Nephron progenitor cell (in vitro differentiated cells): ENCODE measurements around the gene AK8.

Experiments
- DNase-seq: peaks from one replicate; pipeline ENCODE4 v3.0.0; 2021
- H3K27ac Mint-ChIP-seq: 2 replicates; pipeline ENCODE4 v1.8.0; 2021; ENCODE audit warnings: mild to moderate bottlenecking, moderate library complexity, mixed read lengths
- H3K27me3 Mint-ChIP-seq: 2 replicates; pipeline ENCODE4 v1.8.0; 2021; ENCODE audit warnings: mild to moderate bottlenecking, low read depth, mixed read lengths; ENCODE audit not compliant: poor library complexity
- H3K36me3 Mint-ChIP-seq: 2 replicates; pipeline ENCODE4 v1.8.0; 2021; ENCODE audit warnings: low read depth, mixed read lengths
- H3K4me1 Mint-ChIP-seq: 2 replicates; pipeline ENCODE4 v1.8.0; 2021; ENCODE audit warnings: mixed read lengths
- H3K4me3 Mint-ChIP-seq: 2 replicates; pipeline ENCODE4 v1.8.0; 2021; ENCODE audit warnings: mild to moderate bottlenecking, moderate library complexity, mixed read lengths
- H3K9me3 Mint-ChIP-seq: 2 replicates; pipeline ENCODE4 v1.8.0; 2021; ENCODE audit warnings: mild to moderate bottlenecking, moderate library complexity, mixed read lengths
- TF ChIP-seq, protein P1 (sequence below): fragments of 200-600 bp; sonication (generic); IDR thresholded peaks from 2 replicates; pipeline ENCODE4 v1.5.0; 2021; ENCODE audit warnings: antibody characterized with exemption

Gene AK8

DNA sequence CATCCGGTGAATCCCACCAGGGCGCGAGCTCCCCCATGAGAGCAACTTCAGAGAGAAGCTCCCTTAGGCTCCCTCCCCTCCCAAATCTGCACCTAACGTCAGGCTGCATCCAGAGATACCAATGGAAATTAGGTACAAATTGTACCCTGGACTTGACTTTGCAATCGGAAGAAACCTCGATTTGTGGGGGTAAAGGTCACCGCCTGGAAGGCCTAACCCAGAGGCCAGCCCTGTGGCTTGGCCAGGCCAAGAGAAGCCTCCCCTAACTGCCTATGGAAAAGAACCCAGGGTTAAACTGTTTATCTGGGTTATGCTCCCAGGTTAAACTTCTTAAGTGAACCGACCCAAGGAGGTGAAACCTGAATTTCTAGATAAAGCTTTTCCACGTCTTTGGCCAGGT lies 127.4 kb downstream of the AK8 start:
- Mint-ChIP-seq H3K27me3 (peaks cover 9% of the 10 kb centered on the region), H3K9me3 (no peaks in the 10 kb centered on the region), H3K4me3 (no peak overlapping the region), H3K27ac (no peak overlapping the region), H3K4me1 (peaks cover 63% of the 10 kb centered on the region), H3K36me3 (no peaks in the 10 kb centered on the region)
- TF ChIP-seq, protein P1, sequence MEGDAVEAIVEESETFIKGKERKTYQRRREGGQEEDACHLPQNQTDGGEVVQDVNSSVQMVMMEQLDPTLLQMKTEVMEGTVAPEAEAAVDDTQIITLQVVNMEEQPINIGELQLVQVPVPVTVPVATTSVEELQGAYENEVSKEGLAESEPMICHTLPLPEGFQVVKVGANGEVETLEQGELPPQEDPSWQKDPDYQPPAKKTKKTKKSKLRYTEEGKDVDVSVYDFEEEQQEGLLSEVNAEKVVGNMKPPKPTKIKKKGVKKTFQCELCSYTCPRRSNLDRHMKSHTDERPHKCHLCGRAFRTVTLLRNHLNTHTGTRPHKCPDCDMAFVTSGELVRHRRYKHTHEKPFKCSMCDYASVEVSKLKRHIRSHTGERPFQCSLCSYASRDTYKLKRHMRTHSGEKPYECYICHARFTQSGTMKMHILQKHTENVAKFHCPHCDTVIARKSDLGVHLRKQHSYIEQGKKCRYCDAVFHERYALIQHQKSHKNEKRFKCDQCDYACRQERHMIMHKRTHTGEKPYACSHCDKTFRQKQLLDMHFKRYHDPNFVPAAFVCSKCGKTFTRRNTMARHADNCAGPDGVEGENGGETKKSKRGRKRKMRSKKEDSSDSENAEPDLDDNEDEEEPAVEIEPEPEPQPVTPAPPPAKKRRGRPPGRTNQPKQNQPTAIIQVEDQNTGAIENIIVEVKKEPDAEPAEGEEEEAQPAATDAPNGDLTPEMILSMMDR: no peak
- DNase-seq: no peak

GRCh38 chr9:132749306-132749705 lies 128.8 kb downstream of the AK8 start:
- Mint-ChIP-seq H3K27me3 (peaks cover 9% of the 10 kb centered on the region), H3K4me1 (peaks cover 66% of the 10 kb centered on the region), H3K4me3 (no peak overlapping the region), H3K36me3 (no peaks in the 10 kb centered on the region), H3K9me3 (no peaks in the 10 kb centered on the region), H3K27ac (no peak overlapping the region)
- DNase-seq: no peak
- TF ChIP-seq, protein P1: no peak

- no peak for DNase-seq
- H3K27me3 Mint-ChIP-seq: peaks cover 17% of the 10 kb centered on the region
- H3K9me3 Mint-ChIP-seq: no peaks in the 10 kb centered on the region
Observed at GRCh38 chr9:132748450-132748849, 129.6 kb downstream of the AK8 start.

GRCh38 chr9:132745756-132746709 lies 132.1 kb downstream of the AK8 start:
- Mint-ChIP-seq H3K4me3 (peak overlapping the region; percentile 85), H3K9me3 (no peaks in the 10 kb centered on the region), H3K36me3 (no peaks in the 10 kb centered on the region), H3K27me3 (peaks cover 41% of the 10 kb centered on the region), H3K27ac (peak overlapping the region; percentile 67), H3K4me1 (peaks cover 56% of the 10 kb centered on the region)
- DNase-seq: no peak
- TF ChIP-seq, protein P1: no peak

More at GRCh38 chr9:132748450-132748849, 129.6 kb downstream of the AK8 start:
- H3K36me3 Mint-ChIP-seq: no peaks in the 10 kb centered on the region
- H3K27ac Mint-ChIP-seq: no peak overlapping the region
- H3K4me3 Mint-ChIP-seq: no peak overlapping the region
- TF ChIP-seq, protein P1: no peak
- H3K4me1 Mint-ChIP-seq: peaks cover 66% of the 10 kb centered on the region

DNA sequence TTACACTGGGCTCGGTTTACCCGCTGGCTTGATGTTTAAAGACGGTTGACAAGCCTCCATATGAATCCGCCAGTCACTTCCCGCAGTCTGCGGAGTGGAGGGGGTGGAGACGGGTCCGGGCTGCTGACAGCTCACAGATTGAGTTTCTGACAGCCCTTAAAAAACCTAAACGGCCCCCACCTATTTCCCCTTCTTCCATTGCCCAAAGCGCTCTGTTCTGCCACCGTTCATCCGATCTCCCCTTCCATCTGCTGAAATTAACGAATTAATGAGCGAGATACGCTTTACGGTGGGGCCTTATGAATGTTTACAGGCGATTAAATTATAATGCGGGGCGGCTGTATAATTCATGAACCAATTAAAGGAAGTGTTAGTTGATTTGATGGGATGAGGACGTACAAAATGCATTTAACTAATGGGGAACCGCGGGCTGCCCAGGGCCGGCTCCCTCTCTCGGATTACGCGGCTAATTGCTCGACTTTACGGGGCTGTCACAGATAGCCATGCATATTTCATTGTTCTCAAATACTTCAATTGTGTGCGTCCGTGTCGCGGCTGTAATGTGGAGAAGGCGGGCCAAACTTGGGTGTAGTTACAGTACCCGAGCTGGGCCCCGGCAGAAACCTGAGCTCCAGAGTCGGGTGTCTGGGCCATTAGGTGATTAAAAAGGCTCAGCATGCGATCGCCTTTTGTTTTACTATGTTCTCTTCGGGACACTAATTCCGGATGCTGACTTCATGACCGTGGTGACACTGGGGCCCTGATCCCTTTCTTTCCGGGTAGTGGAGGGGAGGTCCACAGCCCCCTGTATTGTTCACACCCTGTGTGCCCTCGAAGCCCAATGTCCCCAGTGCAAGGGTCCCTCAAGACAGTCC lies 133.0 kb downstream of the AK8 start:
- Mint-ChIP-seq H3K27me3 (peaks cover 41% of the 10 kb centered on the region), H3K36me3 (no peaks in the 10 kb centered on the region), H3K4me3 (peak overlapping the region; percentile 85), H3K27ac (peak overlapping the region; percentile 67), H3K9me3 (no peaks in the 10 kb centered on the region), H3K4me1 (peaks cover 51% of the 10 kb centered on the region)
- TF ChIP-seq, protein P1: no peak
- peak; percentile 54 for DNase-seq
